HG03039 (cell line): ENCODE results near the gene CLCN7.

Experiments
- ATAC-seq: cut with Tn5 transposase; IDR thresholded peaks from one replicate; pipeline ENCODE4 v1.9.1; 2021; ENCODE audit warnings: mild to moderate bottlenecking, moderate library complexity; ENCODE audit not compliant: unreplicated experiment

Gene CLCN7

GRCh38 chr16:1431497-1432270 lies 43.1 kb downstream of the CLCN7 start:
- ATAC-seq, result no peak

- ATAC-seq, result no peak
These were observed 43.9 kb downstream of the CLCN7 start, which contains the start of gene PERCC1 for GRCh38 chr16:1430759-1431496. PERCC1 (plus strand) TSS chr16:1431078; CDS start chr16:1432594, 1,516 bp downstream.

- no peak for ATAC-seq
These were observed 44.5 kb downstream of the CLCN7 start for GRCh38 chr16:1430214-1430758.

GRCh38 chr16:1429631-1430030 lies 45.2 kb downstream of the CLCN7 start:
- no peak for ATAC-seq

GRCh38 chr16:1429012-1429411 lies 45.8 kb downstream of the CLCN7 start:
- ATAC-seq, result no peak

GRCh38 chr16:1428511-1428910 lies 46.3 kb downstream of the CLCN7 start:
- no peak for ATAC-seq

GRCh38 chr16:1427473-1428461 lies 47.1 kb downstream of the CLCN7 start:
- no peak for ATAC-seq

GRCh38 chr16:1426734-1427471 lies 47.9 kb downstream of the CLCN7 start:
- no peak for ATAC-seq

GRCh38 chr16:1425616-1426370 lies 49.0 kb downstream of the CLCN7 start:
- ATAC-seq, result no peak

- no peak for ATAC-seq
These were observed 50.8 kb downstream of the CLCN7 start for GRCh38 chr16:1424028-1424427.

GRCh38 chr16:1422076-1422475 lies 52.8 kb downstream of the CLCN7 start:
- ATAC-seq, result no peak

GRCh38 chr16:1420111-1420539 lies 54.7 kb downstream of the CLCN7 start:
- ATAC-seq, result peak; percentile 2

- ATAC-seq, result no peak
These were observed 58.3 kb downstream of the CLCN7 start for GRCh38 chr16:1416521-1416941.

GRCh38 chr16:1414532-1415260 lies 60.1 kb downstream of the CLCN7 start, which contains the start of gene UNKL:
UNKL (minus strand) TSS chr16:1414704; CDS start chr16:1414691, 13 bp downstream.
- ATAC-seq, result peak; percentile 48

GRCh38 chr16:1413684-1414531 lies 60.9 kb downstream of the CLCN7 start:
- ATAC-seq, result peak; percentile 21

GRCh38 chr16:1412847-1413246 lies 62.0 kb downstream of the CLCN7 start:
- ATAC-seq, result no peak

- peak; percentile 60 for ATAC-seq
These were observed 66.5 kb downstream of the CLCN7 start for GRCh38 chr16:1408171-1408837.
